SK-N-SH (cell line): ENCODE measurements around the gene KIF13A.

ENCODE experiments used
- ELF1 ChIP-seq: IDR thresholded peaks from 2 replicates; pipeline ENCODE4 v1.4.0; 2012
- FOXM1 ChIP-seq: IDR thresholded peaks from 2 replicates; pipeline ENCODE4 v1.4.0; 2012; ENCODE audit warnings: low read depth, mild to moderate bottlenecking
- JUND ChIP-seq: IDR thresholded peaks from 2 replicates; pipeline ENCODE4 v1.4.0; 2012
- MXI1 ChIP-seq: IDR thresholded peaks from 2 replicates; pipeline ENCODE4 v1.6.1; 2012; ENCODE audit warnings: mild to moderate bottlenecking, low read depth, low read length, improper control_type of control experiment
- NRF1 ChIP-seq: IDR thresholded peaks from 2 replicates; pipeline ENCODE4 v1.6.1; 2012; ENCODE audit warnings: low read depth, mild to moderate bottlenecking, low read length
- SIN3A ChIP-seq: IDR thresholded peaks from 2 replicates; pipeline ENCODE4 v1.6.1; 2012; ENCODE audit warnings: low read depth, mild to moderate bottlenecking, low read length, moderate library complexity, borderline replicate concordance
- TF ChIP-seq, protein P1 (sequence below): fragments of 200-600 bp; sonication (generic); IDR thresholded peaks from 2 replicates; pipeline ENCODE4 v1.6.1; 2017; ENCODE audit warnings: antibody characterized with exemption, mild to moderate bottlenecking, moderate library complexity
- TF ChIP-seq, protein P2 (sequence below): IDR thresholded peaks from 2 replicates; pipeline ENCODE4 v1.4.0; 2012; ENCODE audit warnings: low read depth
- TF ChIP-seq, protein P3 (sequence below): IDR thresholded peaks from 2 replicates; pipeline ENCODE4; 2012
- TF ChIP-seq, protein P4 (sequence below): IDR thresholded peaks from 2 replicates; pipeline ENCODE4 v1.4.0; 2012; ENCODE audit warnings: low read depth, borderline replicate concordance
- TF ChIP-seq, protein P5 (sequence below): IDR thresholded peaks from 2 replicates; pipeline ENCODE4 v1.4.0; 2012; ENCODE audit warnings: low read depth, borderline replicate concordance

DNA sequence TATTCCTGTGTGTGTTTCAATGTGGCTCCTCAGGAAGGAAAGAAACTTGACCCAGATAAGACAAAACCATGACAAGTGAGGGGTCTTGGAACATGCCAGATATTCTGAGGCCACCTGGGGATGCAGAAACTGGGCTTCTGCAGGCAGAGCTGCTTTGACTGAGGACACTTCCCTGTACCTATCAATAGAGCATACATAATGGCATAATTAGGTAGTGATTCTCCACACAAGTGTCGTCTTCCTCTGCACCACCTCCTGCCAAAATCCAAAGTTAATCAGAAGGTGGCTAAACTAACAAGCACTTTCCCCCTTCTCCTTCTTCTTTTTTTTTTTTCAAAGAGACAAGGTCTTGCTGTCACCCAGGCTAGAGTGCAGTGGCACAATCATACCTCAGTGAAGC is 97.1 kb downstream of the KIF13A start:
- TF ChIP-seq, protein P1, sequence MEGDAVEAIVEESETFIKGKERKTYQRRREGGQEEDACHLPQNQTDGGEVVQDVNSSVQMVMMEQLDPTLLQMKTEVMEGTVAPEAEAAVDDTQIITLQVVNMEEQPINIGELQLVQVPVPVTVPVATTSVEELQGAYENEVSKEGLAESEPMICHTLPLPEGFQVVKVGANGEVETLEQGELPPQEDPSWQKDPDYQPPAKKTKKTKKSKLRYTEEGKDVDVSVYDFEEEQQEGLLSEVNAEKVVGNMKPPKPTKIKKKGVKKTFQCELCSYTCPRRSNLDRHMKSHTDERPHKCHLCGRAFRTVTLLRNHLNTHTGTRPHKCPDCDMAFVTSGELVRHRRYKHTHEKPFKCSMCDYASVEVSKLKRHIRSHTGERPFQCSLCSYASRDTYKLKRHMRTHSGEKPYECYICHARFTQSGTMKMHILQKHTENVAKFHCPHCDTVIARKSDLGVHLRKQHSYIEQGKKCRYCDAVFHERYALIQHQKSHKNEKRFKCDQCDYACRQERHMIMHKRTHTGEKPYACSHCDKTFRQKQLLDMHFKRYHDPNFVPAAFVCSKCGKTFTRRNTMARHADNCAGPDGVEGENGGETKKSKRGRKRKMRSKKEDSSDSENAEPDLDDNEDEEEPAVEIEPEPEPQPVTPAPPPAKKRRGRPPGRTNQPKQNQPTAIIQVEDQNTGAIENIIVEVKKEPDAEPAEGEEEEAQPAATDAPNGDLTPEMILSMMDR: no peak
- TF ChIP-seq FOXM1 (no peak), NRF1 (no peak), MXI1 (no peak), ELF1 (no peak), SIN3A (no peak), JUND (no peak)
- TF ChIP-seq, protein P2, sequence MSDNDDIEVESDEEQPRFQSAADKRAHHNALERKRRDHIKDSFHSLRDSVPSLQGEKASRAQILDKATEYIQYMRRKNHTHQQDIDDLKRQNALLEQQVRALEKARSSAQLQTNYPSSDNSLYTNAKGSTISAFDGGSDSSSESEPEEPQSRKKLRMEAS: no peak
- TF ChIP-seq, protein P3, sequence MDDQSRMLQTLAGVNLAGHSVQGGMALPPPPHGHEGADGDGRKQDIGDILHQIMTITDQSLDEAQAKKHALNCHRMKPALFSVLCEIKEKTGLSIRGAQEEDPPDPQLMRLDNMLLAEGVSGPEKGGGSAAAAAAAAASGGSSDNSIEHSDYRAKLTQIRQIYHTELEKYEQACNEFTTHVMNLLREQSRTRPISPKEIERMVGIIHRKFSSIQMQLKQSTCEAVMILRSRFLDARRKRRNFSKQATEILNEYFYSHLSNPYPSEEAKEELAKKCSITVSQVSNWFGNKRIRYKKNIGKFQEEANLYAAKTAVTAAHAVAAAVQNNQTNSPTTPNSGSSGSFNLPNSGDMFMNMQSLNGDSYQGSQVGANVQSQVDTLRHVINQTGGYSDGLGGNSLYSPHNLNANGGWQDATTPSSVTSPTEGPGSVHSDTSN: no peak
- TF ChIP-seq, protein P4, sequence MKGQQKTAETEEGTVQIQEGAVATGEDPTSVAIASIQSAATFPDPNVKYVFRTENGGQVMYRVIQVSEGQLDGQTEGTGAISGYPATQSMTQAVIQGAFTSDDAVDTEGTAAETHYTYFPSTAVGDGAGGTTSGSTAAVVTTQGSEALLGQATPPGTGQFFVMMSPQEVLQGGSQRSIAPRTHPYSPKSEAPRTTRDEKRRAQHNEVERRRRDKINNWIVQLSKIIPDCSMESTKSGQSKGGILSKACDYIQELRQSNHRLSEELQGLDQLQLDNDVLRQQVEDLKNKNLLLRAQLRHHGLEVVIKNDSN: no peak
- TF ChIP-seq, protein P5, sequence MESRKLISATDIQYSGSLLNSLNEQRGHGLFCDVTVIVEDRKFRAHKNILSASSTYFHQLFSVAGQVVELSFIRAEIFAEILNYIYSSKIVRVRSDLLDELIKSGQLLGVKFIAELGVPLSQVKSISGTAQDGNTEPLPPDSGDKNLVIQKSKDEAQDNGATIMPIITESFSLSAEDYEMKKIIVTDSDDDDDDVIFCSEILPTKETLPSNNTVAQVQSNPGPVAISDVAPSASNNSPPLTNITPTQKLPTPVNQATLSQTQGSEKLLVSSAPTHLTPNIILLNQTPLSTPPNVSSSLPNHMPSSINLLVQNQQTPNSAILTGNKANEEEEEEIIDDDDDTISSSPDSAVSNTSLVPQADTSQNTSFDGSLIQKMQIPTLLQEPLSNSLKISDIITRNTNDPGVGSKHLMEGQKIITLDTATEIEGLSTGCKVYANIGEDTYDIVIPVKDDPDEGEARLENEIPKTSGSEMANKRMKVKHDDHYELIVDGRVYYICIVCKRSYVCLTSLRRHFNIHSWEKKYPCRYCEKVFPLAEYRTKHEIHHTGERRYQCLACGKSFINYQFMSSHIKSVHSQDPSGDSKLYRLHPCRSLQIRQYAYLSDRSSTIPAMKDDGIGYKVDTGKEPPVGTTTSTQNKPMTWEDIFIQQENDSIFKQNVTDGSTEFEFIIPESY: no peak
